H1 (cell line): ENCODE measurements around the gene LDLRAD4. TPM values are rescaled to one million over a fixed set of nuclear protein-coding genes. Genes with fewer than 3 reads are reported as not detected.

Experiments used
- CTCF ChIA-PET: fragments of 300-600 bp; sonication (Branson Sonifier 250); formaldehyde crosslinking; loops from one replicate; lab custom pipeline; 2021; ENCODE audit not compliant: partially characterized antibody; lab: Charles Lee
- POLR2A ChIA-PET: fragments of 300-600 bp; sonication (Branson Sonifier 250); formaldehyde crosslinking; loops from one replicate; lab custom pipeline; 2021; ENCODE audit warnings: inconsistent platforms; ENCODE audit not compliant: partially characterized antibody; lab: Charles Lee
- DNase-seq, 2 experiments: peaks; one replicate each; pipeline versions ENCODE4 v3.0.0 to v3.0.0-alpha.2; 2010 to 2022; ENCODE audit warnings: low spot score in 2 of 2, low read depth in 1 of 2, mixed read lengths in 1 of 2
- FAIRE-seq: peaks from 2 replicates; lab custom pipeline; 2011; peaks lifted over from hg19 to GRCh38; lab: Jason Lieb, UNC
- H2AFZ ChIP-seq: 2 replicates; pipeline ENCODE4 v1.8.1; 2012; ENCODE audit warnings: low read length, inconsistent platforms
- H2AK5ac ChIP-seq: 2 replicates; pipeline ENCODE4 v1.6.1; 2013; ENCODE audit warnings: low read depth, low read length
- H2BK120ac ChIP-seq: replicated peaks from 2 replicates; pipeline ENCODE3; 2013; ENCODE audit warnings: low read depth, low read length, inconsistent platforms
- H2BK12ac ChIP-seq: 2 replicates; pipeline ENCODE4 v1.6.1; 2013; ENCODE audit warnings: low read depth, low read length
- H2BK15ac ChIP-seq: 2 replicates; pipeline ENCODE4 v1.6.1; 2013; ENCODE audit warnings: low read length
- H2BK20ac ChIP-seq: 2 replicates; pipeline ENCODE4 v1.6.1; 2013; ENCODE audit warnings: low read length
- H2BK5ac ChIP-seq: 2 replicates; pipeline ENCODE4 v1.6.1; 2013; ENCODE audit warnings: low read depth, low read length
- H3K14ac ChIP-seq: 2 replicates; pipeline ENCODE4 v1.6.1; 2013; ENCODE audit warnings: inconsistent platforms; ENCODE audit not compliant: insufficient read length
- H3K18ac ChIP-seq: 2 replicates; pipeline ENCODE4 v1.6.1; 2013; ENCODE audit warnings: low read length; ENCODE audit errors: extremely low read depth
- H3K23ac ChIP-seq: 2 replicates; pipeline ENCODE4 v1.6.1; 2013; ENCODE audit warnings: inconsistent platforms; ENCODE audit not compliant: insufficient read length
- H3K23me2 ChIP-seq: 2 replicates; pipeline ENCODE4 v1.6.1; 2013; ENCODE audit warnings: low read depth, low read length
- H3K27ac ChIP-seq: 2 replicates; pipeline ENCODE4 v1.6.1; 2011; ENCODE audit warnings: low read depth, low read length, inconsistent platforms
- H3K27me3 ChIP-seq, 4 experiments: replicated peaks in 1 of 4; 1 replicate in 1 of 4; 2 replicates in 3 of 4; pipeline versions ENCODE4 v1.6.1 to v1.8.1; 2011 to 2013; ENCODE audit warnings: low read length in 3 of 4, mild to moderate bottlenecking in 3 of 4, inconsistent platforms in 2 of 4, mixed read lengths in 2 of 4, moderate library complexity in 1 of 4; ENCODE audit not compliant: control insufficient read depth in 3 of 4, insufficient read depth in 3 of 4; ENCODE audit errors: extremely low read depth in 1 of 4
- H3K36me3 ChIP-seq, 4 experiments: 2 replicates each; pipeline versions ENCODE4 v1.6.1 to v1.8.1; 2011 to 2013; ENCODE audit warnings: mild to moderate bottlenecking in 4 of 4, low read length in 3 of 4, moderate library complexity in 2 of 4, control low read depth in 1 of 4, inconsistent platforms in 1 of 4; ENCODE audit not compliant: insufficient read depth in 4 of 4, control insufficient read depth in 2 of 4
- H3K4ac ChIP-seq: replicated peaks from 2 replicates; pipeline ENCODE3; 2013; ENCODE audit warnings: low read length, low read depth, mixed read lengths, inconsistent platforms; ENCODE audit not compliant: insufficient read length
- H3K4me1 ChIP-seq, 4 experiments: replicated peaks in 1 of 4; 1 replicate in 1 of 4; 2 replicates in 3 of 4; pipeline versions ENCODE4 v1.6.1 to v1.8.1; 2011 to 2013; ENCODE audit warnings: low read length in 3 of 4, inconsistent platforms in 2 of 4, mixed read lengths in 1 of 4; ENCODE audit not compliant: insufficient read depth in 4 of 4, control insufficient read depth in 3 of 4
- H3K4me2 ChIP-seq, 2 experiments: 2 replicates each; pipeline versions ENCODE4 v1.6.1 to v1.8.1; 2011 to 2013; ENCODE audit warnings: low read depth in 2 of 2, low read length in 2 of 2, control low read depth in 1 of 2, inconsistent platforms in 1 of 2, mild to moderate bottlenecking in 1 of 2; ENCODE audit not compliant: insufficient read depth in 1 of 2
- H3K4me3 ChIP-seq, 4 experiments: fragments of 200-600, 300-600 bp in 1 of 4; sonication (generic), shearing (Covaris generic), sonication (Bioruptor Twin) in 1 of 4; 2 replicates each; pipeline versions ENCODE4 v1.5.1 to v1.8.1; 2011 to 2016; ENCODE audit warnings: low read length in 4 of 4, low read depth in 3 of 4, control low read depth in 2 of 4, inconsistent platforms in 2 of 4, mild to moderate bottlenecking in 2 of 4, mixed read lengths in 1 of 4, moderate library complexity in 1 of 4; ENCODE audit not compliant: insufficient read depth in 2 of 4; ENCODE audit errors: extremely low read depth in 1 of 4
- H3K56ac ChIP-seq: replicated peaks from 2 replicates; pipeline ENCODE3; 2013; ENCODE audit warnings: low read depth, mild to moderate bottlenecking, mixed read lengths, low read length, inconsistent platforms; ENCODE audit not compliant: insufficient read length
- H3K79me1 ChIP-seq: 2 replicates; pipeline ENCODE4 v1.6.1; 2013; ENCODE audit warnings: low read depth, low read length, control low read depth
- H3K79me2 ChIP-seq, 2 experiments: 2 replicates each; pipeline versions ENCODE4 v1.6.1 to v1.8.1; 2012 to 2013; ENCODE audit warnings: low read length in 2 of 2, mild to moderate bottlenecking in 2 of 2, inconsistent platforms in 1 of 2; ENCODE audit not compliant: insufficient read depth in 2 of 2, control insufficient read depth in 1 of 2
- H3K9ac ChIP-seq, 4 experiments: replicated peaks in 1 of 4; 1 replicate in 1 of 4; 2 replicates in 3 of 4; pipeline versions ENCODE4 v1.6.1 to v1.8.1; 2011 to 2013; ENCODE audit warnings: low read depth in 3 of 4, low read length in 3 of 4, control low read depth in 2 of 4, mild to moderate bottlenecking in 2 of 4, moderate library complexity in 2 of 4, inconsistent platforms in 1 of 4; ENCODE audit errors: extremely low read depth in 1 of 4
- H3K9me3 ChIP-seq, 2 experiments: 2 replicates each; pipeline versions ENCODE4 v1.6.1 to v1.8.1; 2012 to 2013; ENCODE audit warnings: mild to moderate bottlenecking in 2 of 2, moderate library complexity in 2 of 2, control low read depth in 1 of 2, inconsistent platforms in 1 of 2, low read depth in 1 of 2, low read length in 1 of 2, mixed read lengths in 1 of 2; ENCODE audit not compliant: insufficient read depth in 2 of 2
- H4K20me1 ChIP-seq, 2 experiments: replicated peaks in 1 of 2; 2 replicates each; pipeline versions ENCODE3 to v1.8.1; 2011 to 2013; ENCODE audit warnings: inconsistent platforms in 2 of 2, low read length in 2 of 2, mild to moderate bottlenecking in 1 of 2; ENCODE audit not compliant: insufficient read depth in 2 of 2, control insufficient read depth in 1 of 2
- H4K5ac ChIP-seq: 2 replicates; pipeline ENCODE4 v1.6.1; 2013; ENCODE audit warnings: low read length, low read depth, mixed read lengths, inconsistent platforms; ENCODE audit not compliant: insufficient read length
- H4K8ac ChIP-seq: 2 replicates; pipeline ENCODE4 v1.8.0; 2013; ENCODE audit warnings: mild to moderate bottlenecking, moderate library complexity, low read length, inconsistent platforms; ENCODE audit not compliant: insufficient read depth; ENCODE audit errors: extremely low read depth
- H4K91ac ChIP-seq: replicated peaks from 2 replicates; pipeline ENCODE3; 2013; ENCODE audit warnings: low read length, mixed read lengths, inconsistent platforms; ENCODE audit not compliant: insufficient read length
- CBX8 ChIP-seq: fragments of 300-800, 300-1000 bp; sonication (generic); IDR thresholded peaks from 2 replicates; pipeline ENCODE4 v1.7.1; 2016; ENCODE audit warnings: low read depth, low read length, borderline replicate concordance
- CHD1 ChIP-seq: IDR thresholded peaks from 2 replicates; pipeline ENCODE4 v1.6.1; 2012; ENCODE audit warnings: low read depth, low read length, improper control_type of control experiment
- FOSL1 ChIP-seq: IDR thresholded peaks from 2 replicates; pipeline ENCODE4 v1.6.1; 2011; ENCODE audit warnings: mild to moderate bottlenecking, low read depth, low read length, moderate library complexity; ENCODE audit not compliant: insufficient read depth
- GTF2F1 ChIP-seq: IDR thresholded peaks from 2 replicates; pipeline ENCODE4 v1.6.1; 2012; ENCODE audit warnings: low read depth, low read length, improper control_type of control experiment, borderline replicate concordance
- JUN ChIP-seq: IDR thresholded peaks from 2 replicates; pipeline ENCODE4 v1.6.1; 2011; ENCODE audit warnings: low read depth, mild to moderate bottlenecking, improper control_type of control experiment, low read length
- MAFK ChIP-seq: IDR thresholded peaks from 2 replicates; pipeline ENCODE4 v1.6.1; 2012; ENCODE audit warnings: low read depth, mild to moderate bottlenecking, improper control_type of control experiment, low read length
- NANOG ChIP-seq: IDR thresholded peaks from 2 replicates; pipeline ENCODE4 v1.6.1; 2011; ENCODE audit warnings: low read length, low read depth, mild to moderate bottlenecking, inconsistent platforms; ENCODE audit not compliant: insufficient read depth, poor library complexity, severe bottlenecking
- POLR2AphosphoS5 ChIP-seq: IDR thresholded peaks from 2 replicates; pipeline ENCODE4 v1.6.1; 2011; ENCODE audit warnings: low read depth, low read length
- TBP ChIP-seq: IDR thresholded peaks from 2 replicates; pipeline ENCODE4 v1.6.1; 2011; ENCODE audit warnings: low read depth, low read length, improper control_type of control experiment
- TCF12 ChIP-seq: IDR thresholded peaks from 2 replicates; pipeline ENCODE4 v1.6.1; 2011; ENCODE audit warnings: low read depth, mild to moderate bottlenecking, low read length
- WGBS, 2 experiments: shearing (Covaris generic) in 1 of 2; methylation state at CpG; one replicate each; pipeline versions ENCODE4 v1.1.6 to v1.1.7; 2013 to 2015; ENCODE audit warnings: low lambda C conversion rate in 2 of 2, mixed read lengths in 2 of 2, inconsistent platforms in 1 of 2, low coverage in 1 of 2, missing lambda C conversion rate in 1 of 2; ENCODE audit not compliant: insufficient replicate concordance in 2 of 2, insufficient coverage in 1 of 2, insufficient read length in 1 of 2; ENCODE audit errors: extremely low coverage in 1 of 2, missing lambda C conversion rate in 1 of 2; 5-methylcytosine and 5-hydroxymethylcytosine counted together
- polyA plus RNA-seq, 7 experiments: library from polyadenylated mRNA; depleted of rRNA in 3 of 7; stranded (reverse) in 5 of 7; unstranded in 2 of 7; fragments of >200 nt in 5 of 7; fragments of 200-250 nt in 2 of 7; gene quantifications; 1 replicate in 5 of 7; 2 replicates in 1 of 7; 4 replicates in 1 of 7; pipeline versions ENCODE4 v1.2.1 to v1.2.3, GENCODE V29; 2011 to 2013; ENCODE audit warnings: missing spikeins in 2 of 7, mixed read lengths in 2 of 7
- total RNA-seq: library from RNA; stranded (reverse); fragmentation: NEBNext Ultra II Directional; extraction: Animal tissue kit (Norgen Biotek cat#: 25700); gene quantifications from 2 replicates; pipeline ENCODE4 v1.2.1, GENCODE V29; 2021
- TF ChIP-seq, protein P1 (sequence below): IDR thresholded peaks from 2 replicates; pipeline ENCODE4 v1.6.1; 2012; ENCODE audit warnings: inconsistent platforms
- TF ChIP-seq, protein P2 (sequence below): IDR thresholded peaks from 2 replicates; pipeline ENCODE4 v1.6.1; 2011; ENCODE audit warnings: low read length, improper control_type of control experiment

Gene LDLRAD4
- total and polyA plus RNA-seq, 2 of the 8 experiments (the other 6 are each of a cell fraction or from before 2014, with no cell fraction given) = 0.77 to 1.4 TPM

DNA sequence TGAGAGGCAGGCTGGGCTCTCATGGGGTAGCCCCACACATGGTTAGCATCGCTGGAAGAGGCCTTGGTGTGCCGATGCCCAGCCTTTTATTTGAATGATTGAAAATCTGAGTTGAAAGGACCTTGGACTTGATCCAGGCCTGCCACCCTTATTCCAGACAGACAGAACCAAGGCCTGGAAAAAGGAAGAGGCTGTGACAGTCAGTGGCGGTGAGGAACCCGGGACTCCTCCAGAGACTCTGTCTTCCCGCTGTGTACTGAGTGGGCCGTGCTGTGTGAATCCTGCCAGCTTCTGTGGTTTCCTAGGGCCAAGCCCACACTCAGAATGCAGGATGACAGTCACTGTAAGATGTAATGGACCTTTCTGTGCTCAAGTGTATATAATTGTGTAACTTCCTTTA lies 218.5 kb downstream of the LDLRAD4 start:
- Histone ChIP-seq H3K79me1 (no peaks in the 10 kb centered on the region), H3K23ac (no peak overlapping the region), H2BK120ac (no peak overlapping the region), H2BK12ac (no peak overlapping the region), H3K9me3 (no peaks in the 10 kb centered on the region), H3K27ac (no peak overlapping the region), H4K91ac (no peak overlapping the region), H4K20me1 (no peaks in the 10 kb centered on the region), H3K4ac (no peak overlapping the region), H3K23me2 (no peaks in the 10 kb centered on the region), H3K18ac (no peak overlapping the region), H2AK5ac (no peak overlapping the region), H3K9ac (no peak overlapping the region), H4K8ac (no peak overlapping the region), H3K27me3 (no peaks in the 10 kb centered on the region; a peak in 1 of 7 replicates), H3K79me2 (no peaks in the 10 kb centered on the region), H2BK20ac (no peak overlapping the region), H2BK5ac (no peak overlapping the region), H3K4me3 (no peak overlapping the region), H3K56ac (no peak overlapping the region), H3K36me3 (no peaks in the 10 kb centered on the region; a peak in 1 of 8 replicates), H2AFZ (no peak overlapping the region), H3K4me2 (no peak overlapping the region), H2BK15ac (no peak overlapping the region), H3K14ac (no peak overlapping the region), H4K5ac (no peak overlapping the region), H3K4me1 (peaks cover 0 to 9% (median 0%) of the 10 kb centered on the region in 4 experiments; a peak in 1 of 7 replicates)
- WGBS, 2 experiments = 90% methylated on average over 6 of the region's 6 CpGs; no CpG with 5 or more reads in 1 of the 2 experiments
- ChIA-PET CTCF (interaction anchor here (0.6 to 1.1 kb wide), 2 partner anchors 11 to 94 kb away, joined by 3 read pairs; no protein-coding TSS in a partner anchor), POLR2A (no interaction called here)
- FAIRE-seq (no peak), DNase-seq (no peak)
- no peak for TF ChIP-seq TCF12
- TF ChIP-seq TBP = no peak
- no peak for TF ChIP-seq GTF2F1
- no peak for TF ChIP-seq MAFK
- TF ChIP-seq, protein P1, sequence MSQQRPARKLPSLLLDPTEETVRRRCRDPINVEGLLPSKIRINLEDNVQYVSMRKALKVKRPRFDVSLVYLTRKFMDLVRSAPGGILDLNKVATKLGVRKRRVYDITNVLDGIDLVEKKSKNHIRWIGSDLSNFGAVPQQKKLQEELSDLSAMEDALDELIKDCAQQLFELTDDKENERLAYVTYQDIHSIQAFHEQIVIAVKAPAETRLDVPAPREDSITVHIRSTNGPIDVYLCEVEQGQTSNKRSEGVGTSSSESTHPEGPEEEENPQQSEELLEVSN = no peak
- TF ChIP-seq CBX8 = no peak
- TF ChIP-seq, protein P2, sequence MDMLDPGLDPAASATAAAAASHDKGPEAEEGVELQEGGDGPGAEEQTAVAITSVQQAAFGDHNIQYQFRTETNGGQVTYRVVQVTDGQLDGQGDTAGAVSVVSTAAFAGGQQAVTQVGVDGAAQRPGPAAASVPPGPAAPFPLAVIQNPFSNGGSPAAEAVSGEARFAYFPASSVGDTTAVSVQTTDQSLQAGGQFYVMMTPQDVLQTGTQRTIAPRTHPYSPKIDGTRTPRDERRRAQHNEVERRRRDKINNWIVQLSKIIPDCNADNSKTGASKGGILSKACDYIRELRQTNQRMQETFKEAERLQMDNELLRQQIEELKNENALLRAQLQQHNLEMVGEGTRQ = no peak
- no peak for TF ChIP-seq FOSL1
- no peak for TF ChIP-seq NANOG
- TF ChIP-seq CHD1 = no peak
- no peak for TF ChIP-seq POLR2AphosphoS5
- no peak for TF ChIP-seq JUN
